Skeletal muscle tissue (tissue), 4 donors: ENCODE results near the gene PYCR2. TPM values are rescaled to one million over a fixed set of nuclear protein-coding genes. Genes with fewer than 3 reads are reported as not detected.
"Not testable (repeated sequence)": the region's sequence is repeated elsewhere in the genome, so short reads cannot be mapped to it uniquely, and the experiment has no call there.

Source experiments
- H3K27ac ChIP-seq: one replicate; pipeline ENCODE4 v1.7.0; 2013; ENCODE audit warnings: mild to moderate bottlenecking, low read depth, low read length, inconsistent platforms
- H3K27me3 ChIP-seq, 3 donors: one replicate each; pipeline ENCODE4 v1.7.0; 2013; ENCODE audit warnings: low read length in 3 of 3; ENCODE audit not compliant: control insufficient read depth in 3 of 3, insufficient read depth in 3 of 3
- H3K36me3 ChIP-seq, 3 donors: one replicate each; pipeline ENCODE4 v1.7.0; 2013; ENCODE audit warnings: low read length in 3 of 3; ENCODE audit not compliant: control insufficient read depth in 3 of 3, insufficient read depth in 3 of 3
- H3K4me1 ChIP-seq, 3 donors: one replicate each; pipeline ENCODE4 v1.7.0; 2013; ENCODE audit warnings: low read length in 3 of 3, mild to moderate bottlenecking in 3 of 3; ENCODE audit not compliant: control insufficient read depth in 3 of 3, insufficient read depth in 3 of 3
- H3K4me3 ChIP-seq, 3 donors: one replicate each; pipeline ENCODE4 v1.7.0; 2013; ENCODE audit warnings: low read length in 3 of 3
- H3K9ac ChIP-seq, 3 donors: one replicate each; pipeline ENCODE4 v1.7.0; 2013; ENCODE audit warnings: low read length in 3 of 3, mild to moderate bottlenecking in 3 of 3, moderate library complexity in 2 of 3, low read depth in 1 of 3
- H3K9me3 ChIP-seq, 3 donors: one replicate each; pipeline ENCODE4 v1.7.0; 2013; ENCODE audit warnings: low read length in 3 of 3; ENCODE audit not compliant: control insufficient read depth in 3 of 3
- total RNA-seq: library from RNA; depleted of rRNA; stranded (reverse); fragments of >200 nt; gene quantifications from one replicate; pipeline ENCODE4 v1.2.3, GENCODE V29; 2014
- donor health status: Osteomylitis.

The PYCR2 gene
- total RNA-seq = 17.7 TPM

GRCh38 chr1:225923692-225924555 is at the start of gene PYCR2:
Gene PYCR2, minus strand, starts transcription at chr1:225924250. Its CDS starts 140 bp downstream, at chr1:225924110.
- peak within 1 kb of the TSS; percentile 93 to 97 (median 97) for H3K4me3 ChIP-seq
- peak within 1 kb of the TSS; percentile 91 for H3K27ac ChIP-seq
- no peaks in the 10 kb centered on the region for H3K9me3 ChIP-seq
- H3K4me1 ChIP-seq = peaks cover 14 to 44% (median 19%) of the 10 kb centered on the region in 3 donors
- H3K27me3 ChIP-seq = no peaks in the 10 kb centered on the region
- peaks cover 20 to 27% (median 23%) of the 10 kb centered on the region in 3 donors for H3K36me3 ChIP-seq
- H3K9ac ChIP-seq = peak within 1 kb of the TSS; percentile 93 to 99 (median 97)

GRCh38 chr1:225973158-225973557 is 49.1 kb upstream of the PYCR2 start:
- Histone ChIP-seq H3K9ac (no peak overlapping the region), H3K4me1 (peaks cover 2 to 4% (median 3%) of the 10 kb centered on the region in 3 donors), H3K36me3 (peaks cover 0 to 5% (median 3%) of the 10 kb centered on the region in 3 donors), H3K4me3 (no peak overlapping the region), H3K9me3 (no peaks in the 10 kb centered on the region), H3K27ac (no peak overlapping the region), H3K27me3 (no peaks in the 10 kb centered on the region)

GRCh38 chr1:225972344-225973152 is 48.5 kb upstream of the PYCR2 start:
- Histone ChIP-seq H3K4me3 (no peak overlapping the region), H3K9ac (no peak overlapping the region), H3K9me3 (no peaks in the 10 kb centered on the region), H3K27ac (no peak overlapping the region), H3K36me3 (peaks cover 0 to 4% (median 0%) of the 10 kb centered on the region in 3 donors), H3K4me1 (peaks cover 2 to 4% (median 3%) of the 10 kb centered on the region in 3 donors), H3K27me3 (no peaks in the 10 kb centered on the region)

- not testable (repeated sequence) for H3K4me3 ChIP-seq, H3K27me3 ChIP-seq, H3K9ac ChIP-seq, H3K27ac ChIP-seq, H3K4me1 ChIP-seq, H3K36me3 ChIP-seq, H3K9me3 ChIP-seq
Measured at GRCh38 chr1:225970592-225971157, 46.6 kb upstream of the PYCR2 start.

GRCh38 chr1:225969751-225970150 is 45.7 kb upstream of the PYCR2 start:
- not testable (repeated sequence) for H3K36me3 ChIP-seq, H3K4me3 ChIP-seq, H3K4me1 ChIP-seq, H3K27me3 ChIP-seq, H3K9ac ChIP-seq, H3K27ac ChIP-seq, H3K9me3 ChIP-seq

GRCh38 chr1:225965231-225965630 is 41.2 kb upstream of the PYCR2 start:
- Histone ChIP-seq H3K27me3 (no peaks in the 10 kb centered on the region), H3K9me3 (no peaks in the 10 kb centered on the region), H3K27ac (no peak overlapping the region), H3K4me1 (no peaks in the 10 kb centered on the region), H3K9ac (no peak overlapping the region), H3K4me3 (no peak overlapping the region), H3K36me3 (no peaks in the 10 kb centered on the region)

- Histone ChIP-seq H3K27me3 (no peaks in the 10 kb centered on the region), H3K9ac (no peak overlapping the region), H3K9me3 (no peaks in the 10 kb centered on the region), H3K27ac (no peak overlapping the region), H3K36me3 (no peaks in the 10 kb centered on the region), H3K4me3 (no peak overlapping the region), H3K4me1 (no peaks in the 10 kb centered on the region)
Measured at GRCh38 chr1:225963735-225964530, 39.9 kb upstream of the PYCR2 start.

- H3K9ac ChIP-seq = no peak overlapping the region
- H3K4me1 ChIP-seq = no peaks in the 10 kb centered on the region
Measured at GRCh38 chr1:225962440-225962975, 38.5 kb upstream of the PYCR2 start.

GRCh38 chr1:225961659-225962439 is 37.8 kb upstream of the PYCR2 start:
- H3K4me3 ChIP-seq = no peak overlapping the region
- no peak overlapping the region for H3K9ac ChIP-seq
- no peaks in the 10 kb centered on the region for H3K4me1 ChIP-seq
- no peaks in the 10 kb centered on the region for H3K27me3 ChIP-seq
- H3K9me3 ChIP-seq = no peaks in the 10 kb centered on the region
- no peak overlapping the region for H3K27ac ChIP-seq
- H3K36me3 ChIP-seq = no peaks in the 10 kb centered on the region

More at GRCh38 chr1:225962440-225962975, 38.5 kb upstream of the PYCR2 start:
- Histone ChIP-seq H3K27me3 (no peaks in the 10 kb centered on the region), H3K36me3 (no peaks in the 10 kb centered on the region), H3K9me3 (no peaks in the 10 kb centered on the region), H3K27ac (no peak overlapping the region), H3K4me3 (no peak overlapping the region)
